Medulla oblongata (tissue), 1 donor: ENCODE results near the gene CAPN1.

Source experiments
- DNase-seq: peaks from one replicate; pipeline ENCODE4 v3.0.0-alpha.2; 2015; ENCODE audit errors: extremely low spot score

Gene CAPN1

GRCh38 chr11:65260756-65261590, 79.2 kb downstream of the CAPN1 start:
- DNase-seq, result no peak
